HG02588 (cell line): ENCODE data around the gene ULBP1.
"Not testable (repeated sequence)": the region's sequence is repeated elsewhere in the genome, so short reads cannot be mapped to it uniquely, and the experiment has no call there.

Experiments used
- ATAC-seq: cut with Tn5 transposase; IDR thresholded peaks from one replicate; pipeline ENCODE4 v1.9.1; 2021; ENCODE audit warnings: mild to moderate bottlenecking, moderate library complexity; ENCODE audit not compliant: unreplicated experiment

The ULBP1 gene

GRCh38 chr6:150003599-150003998, 39.9 kb downstream of the ULBP1 start:
- not testable (repeated sequence) for ATAC-seq

- ATAC-seq = no peak
Observed at GRCh38 chr6:150004101-150004782, 40.5 kb downstream of the ULBP1 start.

GRCh38 chr6:150004783-150005717, 41.3 kb downstream of the ULBP1 start:
- peak; percentile 65 for ATAC-seq

- ATAC-seq = no peak
Observed at GRCh38 chr6:150005761-150006651, 42.3 kb downstream of the ULBP1 start.

GRCh38 chr6:150006961-150007464, 43.3 kb downstream of the ULBP1 start:
- ATAC-seq = no peak

- no peak for ATAC-seq
Observed at GRCh38 chr6:150008588-150008987, 44.8 kb downstream of the ULBP1 start.

GRCh38 chr6:150012846-150013784, 49.4 kb downstream of the ULBP1 start:
- ATAC-seq = not testable (repeated sequence)

- ATAC-seq = not testable (repeated sequence)
Observed at GRCh38 chr6:150013785-150014622, 50.3 kb downstream of the ULBP1 start.

GRCh38 chr6:150014623-150015280, 51.0 kb downstream of the ULBP1 start:
- not testable (repeated sequence) for ATAC-seq

- ATAC-seq = not testable (repeated sequence)
Observed at GRCh38 chr6:150015281-150016001, 51.7 kb downstream of the ULBP1 start.

GRCh38 chr6:150016324-150017185, 52.8 kb downstream of the ULBP1 start:
- ATAC-seq = peak; percentile 70

GRCh38 chr6:150017186-150017521, 53.4 kb downstream of the ULBP1 start:
- not testable (repeated sequence) for ATAC-seq

GRCh38 chr6:150018846-150019580, 55.3 kb downstream of the ULBP1 start:
- no peak for ATAC-seq

- ATAC-seq = not testable (repeated sequence)
Observed at GRCh38 chr6:150021870-150022269, 58.1 kb downstream of the ULBP1 start.
